ENCODE results near the gene TK2.
"Not testable (repeated sequence)": the region's sequence is repeated elsewhere in the genome, so short reads cannot be mapped to it uniquely, and the experiment has no call there.

TK2 gene

GRCh38 chr16:66519482-66520373 is 30.2 kb downstream of the TK2 start:
- DNase-seq (ENCODE audit: low spot score), result peak; percentile 58

DNA sequence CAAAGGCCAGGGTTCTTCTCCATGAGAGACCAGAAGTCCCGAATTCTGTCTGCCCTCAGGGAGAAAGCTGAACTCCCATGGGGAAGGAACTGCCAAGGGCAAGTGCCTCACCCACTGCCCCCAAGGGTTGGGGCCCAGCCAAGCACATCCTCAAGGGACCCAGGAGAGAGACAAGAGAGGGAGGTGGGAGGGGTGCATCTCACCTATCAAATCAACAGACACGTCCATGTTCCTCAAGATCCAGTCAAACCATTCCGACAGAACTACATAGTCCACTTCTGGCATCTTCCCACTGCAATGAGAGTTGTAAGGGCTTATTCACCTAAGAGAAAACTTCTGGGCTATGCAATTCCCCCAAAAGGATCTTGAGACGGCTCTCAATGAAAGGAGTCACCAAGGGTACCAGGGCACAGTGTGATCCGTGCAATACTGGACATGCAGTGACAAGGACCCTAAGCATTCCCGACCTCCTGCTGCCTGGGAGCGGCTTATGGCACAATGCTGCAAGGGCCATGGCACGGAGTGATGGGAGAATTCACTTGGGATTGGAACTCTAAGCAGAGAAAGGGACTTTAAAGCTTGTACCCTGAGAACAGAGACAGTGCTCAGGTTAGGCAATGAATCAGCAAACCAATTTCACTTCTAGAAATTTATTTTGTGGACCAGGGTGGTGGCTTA is 32.2 kb downstream of the TK2 start:
- peak; percentile 54 for DNase-seq (ENCODE audit: low spot score)

- DNase-seq (ENCODE audit: low spot score), result peak; percentile 94
Observed at GRCh38 chr16:66516808-66517585, 32.9 kb downstream of the TK2 start.

GRCh38 chr16:66516509-66516807 is 33.5 kb downstream of the TK2 start:
- no peak for DNase-seq (ENCODE audit: low spot score)

DNA sequence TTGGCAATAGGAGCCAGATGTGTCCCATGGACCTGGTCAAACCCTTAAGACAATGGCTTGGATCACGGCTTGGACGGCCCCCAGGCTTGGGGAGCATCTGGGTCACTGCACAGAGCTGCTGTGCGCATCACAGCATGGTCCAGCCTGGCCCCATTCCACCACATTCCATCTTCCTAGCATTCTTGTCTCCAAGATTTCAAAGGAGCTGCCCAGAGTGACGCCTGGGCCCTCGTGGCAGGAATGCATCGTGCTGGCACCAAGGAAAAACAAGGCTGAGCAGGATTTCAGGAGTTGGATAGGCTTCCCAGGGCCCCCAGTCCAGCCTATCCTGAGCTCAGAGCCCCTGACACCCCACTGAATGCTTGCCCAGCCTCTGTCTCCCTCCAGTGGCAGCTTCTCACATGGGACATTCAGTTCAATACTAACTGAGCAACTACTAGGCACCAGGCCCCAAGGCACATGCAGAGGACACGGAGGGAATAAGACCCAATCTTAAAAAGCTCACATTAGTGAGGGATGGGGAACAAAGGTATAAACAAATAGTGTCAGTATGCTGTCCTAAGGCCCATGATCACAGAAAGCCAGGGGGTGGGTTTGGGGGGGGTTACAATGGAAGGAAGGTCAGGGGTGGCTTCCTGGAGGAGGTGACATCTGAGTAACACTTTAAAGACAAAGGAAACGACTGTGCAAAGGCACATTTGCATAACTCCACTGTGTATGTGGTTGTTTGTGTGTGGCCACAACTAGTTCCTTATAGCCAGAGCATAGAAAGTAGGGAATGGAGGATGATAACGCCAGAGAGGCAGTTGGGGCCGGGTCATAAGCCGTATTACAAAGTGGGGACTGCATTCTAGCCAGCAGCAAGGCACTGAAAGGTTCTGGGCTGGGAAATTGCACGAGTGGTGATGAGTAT is 34.1 kb downstream of the TK2 start:
- peak; percentile 55 for DNase-seq (ENCODE audit: low spot score)

DNA sequence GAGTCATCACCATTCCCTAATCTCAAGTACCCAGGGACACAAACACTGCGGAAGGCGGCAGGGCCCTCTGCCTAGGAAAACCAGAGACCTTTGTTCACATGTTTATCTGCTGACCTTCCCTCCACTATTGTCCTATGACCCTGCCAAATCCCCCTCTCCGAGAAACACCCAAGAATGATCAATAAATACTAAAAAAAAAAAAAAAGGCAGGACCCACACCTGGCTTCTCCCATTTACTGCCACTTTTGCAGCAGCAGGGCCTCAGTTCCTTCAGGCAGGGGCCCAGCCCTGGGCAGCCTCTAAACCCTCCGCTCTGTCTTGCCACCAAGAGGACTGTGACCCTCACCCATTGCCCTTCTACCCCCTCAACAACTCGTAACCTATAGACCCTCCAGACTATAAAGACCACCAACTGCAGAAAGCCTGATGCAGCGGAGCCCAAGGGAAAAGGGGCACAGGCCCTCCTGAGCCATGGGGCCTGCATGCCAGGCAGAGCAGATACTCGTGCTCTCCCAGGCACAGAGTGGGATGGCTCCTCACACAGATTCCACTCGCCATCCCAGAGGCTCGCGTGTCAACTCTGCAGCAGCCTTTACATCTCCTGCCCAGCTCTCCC is 34.8 kb downstream of the TK2 start:
- peak; percentile 50 for DNase-seq (ENCODE audit: low spot score)

DNA sequence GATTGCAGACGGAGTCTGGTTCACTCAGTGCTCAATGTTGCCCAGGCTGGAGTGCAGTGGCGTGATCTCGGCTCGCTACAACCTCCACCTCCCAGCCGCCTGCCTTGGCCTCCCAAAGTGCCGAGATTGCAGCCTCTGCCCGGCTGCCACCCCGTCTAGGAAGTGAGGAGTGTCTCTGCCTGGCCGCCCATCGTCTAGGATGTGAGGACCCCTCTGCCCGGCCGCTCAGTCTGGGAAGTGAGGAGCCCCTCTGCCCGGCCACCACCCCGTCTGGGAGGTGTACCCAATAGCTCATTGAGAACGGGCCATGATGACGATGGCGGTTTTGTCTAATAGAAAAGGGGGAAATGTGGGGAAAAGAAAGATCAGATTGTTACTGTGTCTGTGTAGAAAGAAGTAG is 35.5 kb downstream of the TK2 start:
- DNase-seq (ENCODE audit: low spot score), result not testable (repeated sequence)

DNA sequence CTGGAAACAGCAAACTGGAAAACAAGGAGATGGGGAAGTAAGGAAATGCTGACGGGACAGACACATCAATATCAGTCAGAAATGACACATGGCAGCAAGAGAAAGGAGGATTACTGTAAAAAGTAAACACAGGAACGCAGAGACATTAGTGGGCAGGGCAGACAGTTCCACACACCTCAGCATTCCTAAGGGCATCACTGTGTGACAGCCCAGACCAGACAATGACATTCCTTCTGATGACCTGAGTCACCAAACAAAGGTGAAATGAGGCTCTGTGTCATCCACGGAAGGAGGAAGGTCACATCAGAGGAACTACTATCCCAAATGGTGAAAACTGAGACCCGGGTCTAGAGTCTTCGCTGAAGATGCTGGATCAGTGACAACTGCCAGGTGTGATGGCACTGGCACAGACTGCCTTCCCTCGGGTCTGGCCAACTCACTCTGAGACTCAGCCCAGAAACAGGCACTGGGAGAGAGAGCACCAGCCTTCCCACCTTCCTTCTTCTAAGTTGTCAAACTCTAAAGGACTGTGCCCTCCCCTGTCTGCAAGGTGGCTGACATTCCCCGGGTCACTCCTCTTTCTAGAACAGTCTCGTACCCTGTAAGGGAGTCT is 36.7 kb downstream of the TK2 start:
- peak; percentile 28 for DNase-seq (ENCODE audit: low spot score)

DNA sequence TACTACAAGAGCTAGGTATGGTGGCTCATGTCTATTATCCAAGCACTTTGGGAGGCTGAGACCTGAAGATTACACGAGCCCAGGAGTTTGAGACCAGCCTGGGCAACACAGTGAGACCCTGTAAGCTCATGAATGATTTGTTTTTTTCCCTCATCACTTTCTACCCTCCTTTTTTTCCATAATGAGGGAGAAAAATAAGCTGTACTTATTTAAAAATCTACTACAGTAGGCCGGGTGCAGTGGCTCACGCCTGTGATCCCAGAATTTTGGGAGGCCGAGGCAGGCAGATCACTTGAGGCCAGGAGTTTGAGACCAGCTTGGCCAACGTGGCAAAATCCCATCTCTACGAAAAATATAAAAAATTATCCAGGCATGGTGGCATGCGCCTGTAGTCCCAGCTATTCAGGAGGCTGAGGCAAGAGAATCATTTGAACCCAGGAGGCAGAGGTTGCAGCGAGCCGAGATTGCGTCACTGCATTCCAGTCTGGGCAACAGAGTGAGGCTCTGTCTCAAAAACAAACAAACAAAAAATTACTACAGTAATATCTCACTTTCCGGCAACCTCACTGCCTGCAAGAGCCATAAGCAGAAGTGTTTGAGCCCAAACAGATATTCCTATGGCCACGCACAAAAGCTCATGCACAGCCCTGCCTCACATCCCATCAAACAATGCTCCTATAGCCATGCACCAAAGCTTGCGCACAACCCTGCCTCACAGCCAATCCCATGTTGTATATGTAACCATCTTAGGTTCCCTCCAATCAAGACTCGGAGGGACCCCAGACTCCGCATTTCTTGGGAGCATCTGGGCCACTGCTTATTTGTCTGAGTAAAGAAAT is 37.4 kb downstream of the TK2 start:
- peak; percentile 31 for DNase-seq (ENCODE audit: low spot score)

DNA sequence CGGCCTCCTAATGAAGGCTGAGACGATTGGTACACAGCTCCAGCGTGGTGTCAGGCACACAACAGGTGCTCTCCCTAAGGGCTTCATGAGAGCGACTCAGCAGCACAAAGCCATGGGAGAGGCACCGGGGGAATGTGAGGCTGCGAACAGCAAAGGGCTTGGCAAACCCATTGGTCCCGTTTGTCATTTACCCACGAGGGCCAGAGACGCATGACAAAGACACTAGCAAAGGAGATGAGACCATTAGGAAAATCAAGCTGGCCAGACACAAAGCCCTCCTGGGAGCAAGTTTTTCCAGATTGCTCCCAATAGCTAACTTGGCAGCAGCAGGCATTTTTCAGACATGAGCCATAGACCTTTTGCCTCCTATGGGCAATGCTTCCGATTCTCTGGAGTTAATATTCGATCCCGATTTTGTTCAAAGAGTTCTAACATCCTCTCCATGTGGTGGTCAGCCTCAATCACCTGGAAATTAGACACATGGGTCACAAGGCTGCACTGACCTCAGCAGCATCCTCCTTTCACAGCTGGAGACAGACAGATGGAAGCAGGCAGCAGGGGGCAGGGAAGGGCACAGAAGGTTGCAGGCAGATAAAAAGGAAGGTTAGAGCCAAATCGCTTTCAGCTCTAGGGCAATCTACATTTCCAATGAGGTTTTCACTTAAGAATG is 38.2 kb downstream of the TK2 start:
- DNase-seq (ENCODE audit: low spot score), result peak; percentile 17

DNA sequence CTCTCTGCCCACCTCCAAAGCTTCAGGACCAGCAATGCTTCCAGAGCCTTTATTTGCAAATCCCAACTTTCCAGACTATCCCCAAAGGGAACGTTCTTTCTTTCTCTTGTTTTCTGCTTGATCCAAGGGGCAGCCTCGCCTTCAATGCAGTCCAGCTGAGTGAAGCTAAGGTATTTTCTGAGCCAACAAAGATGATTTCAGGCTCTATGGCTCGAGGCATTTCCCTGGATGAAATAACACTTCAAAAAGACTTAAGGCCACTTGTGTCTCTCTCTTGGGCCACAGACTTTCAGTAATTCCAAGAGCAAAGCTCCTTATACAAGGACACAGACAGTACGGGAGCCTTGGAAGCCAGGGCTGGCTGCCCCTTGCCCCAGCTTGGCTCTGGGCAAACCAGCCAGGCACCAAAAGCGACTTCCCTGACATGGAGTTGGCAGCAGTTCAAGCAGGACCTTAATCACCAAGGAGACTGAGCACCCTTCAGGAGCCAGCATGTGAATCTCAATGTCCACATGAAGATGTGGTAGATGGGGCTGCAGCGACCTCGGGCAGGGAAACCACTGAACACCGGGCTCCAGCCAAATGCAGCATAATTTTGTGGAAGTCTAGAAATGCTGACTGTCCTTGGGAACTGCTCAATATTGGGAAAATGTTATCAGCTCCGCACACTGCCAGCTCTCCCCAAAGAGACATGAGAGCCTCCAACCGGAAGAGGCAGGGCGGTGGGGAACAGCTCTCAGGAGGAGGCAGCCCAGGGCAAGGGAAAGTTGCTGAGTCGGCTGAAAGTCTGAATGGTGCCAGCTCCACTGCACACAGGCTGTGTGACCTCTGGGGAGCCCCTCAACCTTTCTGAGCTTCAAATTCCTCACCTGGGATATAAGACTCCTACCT is 39.0 kb downstream of the TK2 start:
- peak; percentile 49 for DNase-seq (ENCODE audit: low spot score)

- DNase-seq (ENCODE audit: low spot score), result peak; percentile 28
Observed at GRCh38 chr16:66510298-66510697, 39.6 kb downstream of the TK2 start.

- DNase-seq (ENCODE audit: low spot score), result peak; percentile 25
Observed at GRCh38 chr16:66509576-66509975, 40.3 kb downstream of the TK2 start.

DNA sequence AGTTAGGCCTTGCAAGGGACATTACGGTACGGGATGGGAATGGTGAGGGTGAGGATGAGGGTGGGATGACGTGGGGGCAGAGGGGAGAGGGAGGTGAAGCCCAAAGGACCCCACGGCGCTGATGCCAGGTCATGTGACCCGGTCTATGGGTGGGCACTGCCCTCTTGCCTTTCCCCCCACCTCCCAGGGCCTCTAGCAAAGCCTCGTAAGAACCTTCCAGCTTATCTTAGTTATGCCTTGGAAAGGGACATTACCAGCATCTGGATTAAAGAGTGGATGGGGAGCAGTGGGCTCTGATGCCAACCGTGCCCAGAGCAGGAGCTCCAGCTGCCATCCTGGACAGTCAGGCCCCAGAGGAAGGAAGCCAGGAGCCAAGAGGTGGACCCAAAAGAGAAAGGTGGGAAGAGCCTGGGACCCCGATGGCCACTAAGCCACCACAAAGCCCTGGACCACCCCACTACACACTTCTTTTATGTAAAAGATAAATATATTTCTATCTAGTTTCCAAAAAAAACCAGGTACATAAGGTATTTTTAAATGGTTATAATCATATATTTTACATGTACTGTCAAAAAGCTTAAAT is 40.9 kb downstream of the TK2 start:
- peak; percentile 23 for DNase-seq (ENCODE audit: low spot score)

DNA sequence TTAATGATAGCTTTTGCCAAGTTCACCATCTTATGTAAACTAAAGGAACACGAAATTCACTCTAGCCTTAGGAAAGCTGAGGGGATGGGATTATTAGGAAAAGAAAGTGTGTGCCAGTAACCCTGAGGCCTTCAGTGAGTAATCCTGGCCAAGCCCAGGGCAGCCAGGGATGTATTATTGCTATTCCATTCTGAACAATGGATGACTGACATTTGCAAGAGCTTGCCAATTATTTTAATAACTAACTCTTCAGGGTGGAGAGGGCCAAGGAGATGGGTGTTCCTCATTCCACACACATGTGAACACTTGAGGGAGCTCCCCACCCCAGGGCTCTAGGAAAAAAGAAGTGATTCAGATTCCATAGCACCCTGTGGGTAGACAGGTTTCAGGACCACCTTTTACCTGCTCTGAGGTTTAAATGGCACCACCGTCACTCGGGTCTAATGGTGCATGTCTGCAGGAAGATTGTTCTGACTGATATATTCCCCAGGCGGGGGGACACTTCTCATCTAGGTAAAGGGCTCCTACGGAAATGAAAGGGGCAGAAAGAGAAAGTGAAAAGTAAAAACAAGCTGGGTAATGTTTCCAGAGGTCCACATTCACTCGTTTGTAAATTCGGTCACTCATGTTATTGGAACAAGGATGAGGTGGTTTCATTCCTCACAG is 41.5 kb downstream of the TK2 start:
- DNase-seq (ENCODE audit: low spot score), result peak; percentile 42

GRCh38 chr16:66507731-66508239 is 42.1 kb downstream of the TK2 start:
- peak; percentile 18 for DNase-seq (ENCODE audit: low spot score)

DNA sequence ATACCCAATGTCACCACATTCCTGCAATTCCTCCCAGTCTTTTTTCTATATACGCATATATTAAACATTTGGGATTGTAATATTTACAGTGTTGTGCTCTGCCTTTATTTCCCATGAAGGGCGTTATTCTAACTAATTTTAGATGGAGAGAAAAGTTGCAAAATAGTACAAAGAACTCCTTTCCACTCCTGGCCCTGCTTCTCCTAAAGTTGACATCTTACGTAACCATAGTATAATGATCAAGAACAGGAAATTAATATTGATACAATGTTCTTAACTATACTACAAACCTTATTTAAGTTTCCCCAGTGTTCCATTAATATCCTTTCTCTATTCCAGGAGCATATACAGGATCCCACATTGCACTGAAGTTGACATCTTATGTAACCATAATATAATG is 46.3 kb downstream of the TK2 start:
- no peak for DNase-seq (ENCODE audit: low spot score)
